Stimulated activated CD4-positive, alpha-beta T cell treated with anti-CD3 and anti-CD28 coated beads, Interleukin-4, amount 100 ng/mL, for 4 hours (primary cell): Measurements from ENCODE around the gene TSPAN32.
"Not testable (repeated sequence)": the region's sequence is repeated elsewhere in the genome, so short reads cannot be mapped to it uniquely, and the experiment has no call there.

Experiments used
- DNase-seq, 2 experiments: peaks; one replicate each; pipeline ENCODE4 v3.0.0-alpha.2; 2020

TSPAN32 gene

DNA sequence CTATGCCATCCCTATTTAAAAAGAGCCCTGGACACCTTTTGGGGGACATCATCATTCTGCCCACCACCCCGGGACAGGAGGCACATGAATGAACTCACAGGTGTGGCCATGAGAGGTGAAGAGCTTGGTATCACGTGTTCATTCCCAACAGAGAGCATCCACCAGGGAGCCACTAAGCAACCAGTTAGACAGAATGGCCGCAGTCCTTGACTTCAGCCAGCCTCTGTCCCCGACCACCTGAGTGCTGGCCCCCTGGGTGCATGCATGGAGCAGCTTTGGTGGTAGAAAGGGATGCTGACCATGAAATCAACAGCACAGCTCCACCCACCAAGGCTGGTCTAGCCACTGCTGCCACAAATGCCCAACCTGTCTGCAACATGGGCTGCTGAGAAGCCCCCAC is 44.2 kb downstream of the TSPAN32 start:
- DNase-seq: no peak

DNA sequence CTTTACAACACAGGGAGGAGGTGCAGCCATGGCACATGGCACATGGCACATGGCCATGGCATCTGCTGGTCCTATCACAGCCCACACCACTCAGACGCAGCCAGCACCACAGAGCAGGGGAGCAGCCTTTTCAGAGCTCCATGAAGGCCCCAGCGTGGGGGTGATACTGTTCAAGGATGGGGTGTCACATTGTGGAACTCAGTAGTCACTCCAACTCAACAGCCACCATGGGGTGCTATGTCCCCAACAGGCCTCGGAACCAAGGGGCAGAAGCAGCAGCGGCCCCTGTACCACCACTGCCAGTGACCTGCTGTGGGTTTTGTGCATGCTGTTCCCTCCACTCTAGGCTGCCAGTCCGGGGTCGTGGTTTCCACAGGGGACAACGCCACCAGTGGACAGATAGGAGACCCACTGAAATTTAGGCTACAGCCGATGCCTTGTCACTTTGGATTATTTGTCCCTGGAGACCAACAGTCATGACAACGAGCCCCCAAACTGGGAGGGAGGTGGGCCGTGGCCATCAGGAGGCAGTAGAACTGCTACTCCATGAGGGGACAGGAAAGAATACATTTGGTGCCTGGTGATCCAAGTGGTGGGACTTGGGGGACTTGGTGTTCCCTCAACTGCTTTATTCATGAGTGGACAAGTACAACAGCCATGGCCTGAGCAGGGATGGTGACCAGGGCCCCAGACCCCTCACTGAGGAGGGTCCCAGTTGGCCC is 44.9 kb downstream of the TSPAN32 start:
- DNase-seq: no peak

DNA sequence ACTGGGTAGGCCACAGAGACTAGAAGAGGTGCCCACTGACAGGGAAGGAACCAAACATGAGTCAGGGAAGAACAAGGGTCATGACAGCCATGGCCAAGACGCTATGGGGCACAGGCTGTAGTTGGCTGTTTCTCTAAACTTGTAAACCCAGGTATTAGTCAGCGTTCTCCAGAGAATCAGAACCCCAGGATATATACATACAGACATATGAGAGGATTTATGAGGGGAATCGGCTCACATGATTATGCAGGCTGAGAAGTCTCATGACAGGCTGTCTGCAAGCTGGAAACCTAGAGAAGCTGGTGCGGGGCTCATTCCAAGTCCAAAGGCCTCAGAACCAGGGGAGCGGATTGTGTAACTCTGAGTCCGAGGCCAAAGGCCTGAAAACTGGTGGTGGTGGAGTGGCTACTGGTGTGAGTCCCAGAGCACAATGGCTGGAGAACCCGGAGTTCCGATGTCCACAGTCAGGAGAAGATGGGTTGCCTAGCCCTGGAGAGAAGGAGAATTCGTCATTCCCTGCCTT is 45.6 kb downstream of the TSPAN32 start:
- no peak for DNase-seq

DNA sequence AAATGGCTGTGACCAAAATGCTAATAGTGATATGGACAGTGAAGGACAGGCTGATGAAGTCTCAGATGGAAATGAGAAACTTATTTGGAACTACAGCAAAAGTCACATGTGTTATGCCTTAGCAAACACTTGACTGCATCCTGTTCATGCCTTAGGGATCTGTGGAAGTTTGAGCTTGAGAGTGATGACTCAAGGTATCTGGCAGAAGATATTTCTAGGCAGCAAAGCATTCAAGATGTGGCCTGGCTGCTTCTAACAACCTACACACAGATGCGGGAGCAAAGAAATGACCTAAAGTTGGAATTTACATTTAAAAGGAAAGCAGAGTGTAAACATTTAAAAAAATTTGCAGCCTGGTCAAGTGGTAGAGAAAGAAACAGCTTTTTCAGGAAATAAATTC is 47.2 kb downstream of the TSPAN32 start:
- no peak for DNase-seq

DNA sequence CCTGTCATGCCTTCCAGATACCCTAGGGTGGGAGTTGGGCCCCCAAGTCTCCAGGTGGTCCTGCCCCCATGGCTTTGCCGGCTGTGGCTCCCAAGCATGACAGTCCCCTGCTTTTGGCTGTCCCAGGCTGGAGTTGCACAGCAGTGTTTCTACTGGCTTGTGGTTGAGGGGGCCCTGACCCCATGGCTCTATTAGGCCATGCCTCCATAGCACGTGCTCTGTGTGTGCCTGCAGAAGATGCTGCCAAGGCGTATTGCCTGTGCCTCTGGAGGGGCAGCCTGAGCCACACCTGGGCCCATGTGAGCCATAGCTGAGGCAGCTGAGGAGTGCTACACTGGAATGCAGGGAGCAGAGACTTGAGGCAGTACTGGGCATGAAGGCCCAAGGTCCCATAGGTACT is 49.9 kb downstream of the TSPAN32 start:
- no peak for DNase-seq

DNA sequence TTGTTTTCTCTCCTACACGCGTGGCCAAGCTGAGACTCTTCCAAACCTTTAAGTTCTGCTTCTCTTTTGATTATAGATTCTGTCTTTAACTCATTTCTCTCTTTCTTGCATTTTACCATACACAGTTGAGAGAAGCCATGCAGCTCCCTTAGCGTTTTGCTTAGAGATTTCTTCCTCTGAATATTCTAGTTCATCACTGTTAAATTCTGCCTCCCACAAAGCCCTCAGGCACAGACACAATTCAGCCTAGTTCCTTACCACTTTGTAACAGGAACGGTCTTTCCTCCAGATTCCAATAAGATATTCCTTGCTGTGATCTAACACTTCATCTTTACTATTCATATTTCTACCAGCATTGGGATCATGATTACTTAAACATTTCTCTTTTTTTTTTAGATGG is 50.6 kb downstream of the TSPAN32 start:
- no peak for DNase-seq

DNA sequence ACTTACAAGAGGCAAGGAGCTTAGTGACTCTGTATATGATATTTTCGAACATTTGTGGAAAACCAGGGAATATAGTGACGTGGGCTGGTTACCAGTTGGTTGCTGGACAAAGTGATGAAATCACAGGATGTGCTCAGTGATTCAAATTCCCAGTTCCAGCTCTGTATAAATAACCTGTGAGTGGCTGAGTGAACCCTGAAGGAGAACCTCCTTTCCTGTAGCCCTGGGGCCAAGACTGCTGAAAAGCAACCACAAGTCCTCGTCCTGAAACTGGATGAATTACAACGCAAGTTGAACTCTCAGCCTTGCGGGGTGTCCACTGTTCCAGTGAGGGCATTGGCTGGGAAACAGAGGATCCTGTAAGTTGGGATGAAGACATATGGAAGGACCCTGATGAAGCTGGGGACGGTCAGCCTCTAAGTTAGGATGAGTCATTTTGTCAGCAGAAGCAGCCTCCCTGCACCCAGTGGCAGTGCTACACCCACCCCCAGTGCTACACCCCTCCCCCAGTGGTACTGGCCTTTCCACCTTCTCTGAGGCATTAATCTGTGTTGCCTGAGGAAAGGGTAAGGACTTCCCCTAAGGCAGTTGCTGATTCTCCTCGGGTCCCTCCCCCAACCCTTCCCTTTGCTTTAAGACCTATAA is 53.3 kb downstream of the TSPAN32 start:
- no peak for DNase-seq

DNA sequence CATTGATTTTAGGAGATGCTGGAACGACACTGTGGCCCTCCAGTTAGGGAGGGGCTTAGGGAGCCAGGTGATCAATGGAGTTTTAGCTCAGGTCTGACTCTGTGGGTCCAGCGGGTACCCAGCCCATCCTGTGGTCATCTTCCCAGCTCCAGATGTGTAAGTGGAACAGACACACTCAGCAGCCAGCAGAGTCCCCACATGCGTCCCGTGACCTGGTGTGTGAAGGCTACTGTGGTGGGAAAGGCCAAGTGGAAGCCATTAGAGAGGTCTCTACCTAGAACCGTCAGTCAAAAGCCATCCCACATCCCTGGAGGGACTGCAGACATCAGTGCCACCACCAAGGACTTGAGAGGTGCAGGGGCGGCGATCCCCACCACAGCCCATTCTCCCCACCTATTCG is 55.4 kb downstream of the TSPAN32 start:
- DNase-seq: no peak

DNA sequence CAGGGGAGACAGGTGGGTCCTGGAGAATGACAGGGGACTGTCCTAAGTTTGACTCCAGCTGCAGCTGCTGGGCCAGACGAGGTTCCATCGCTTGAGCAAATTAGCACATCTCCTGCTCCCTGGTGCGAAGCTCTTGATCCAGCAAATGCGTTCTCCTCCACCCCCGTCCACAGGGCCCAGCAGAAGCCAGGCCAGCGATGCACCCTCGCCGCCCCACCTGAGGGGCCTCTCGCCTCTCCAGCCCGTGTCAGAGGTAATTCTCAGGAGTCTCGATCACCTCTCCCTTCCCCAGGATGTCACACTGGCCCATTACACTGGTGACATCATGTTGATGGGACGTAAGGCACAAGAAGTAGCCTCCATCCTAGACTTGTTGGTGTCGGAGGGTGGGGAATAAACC is 55.8 kb downstream of the TSPAN32 start:
- not testable (repeated sequence) for DNase-seq

DNA sequence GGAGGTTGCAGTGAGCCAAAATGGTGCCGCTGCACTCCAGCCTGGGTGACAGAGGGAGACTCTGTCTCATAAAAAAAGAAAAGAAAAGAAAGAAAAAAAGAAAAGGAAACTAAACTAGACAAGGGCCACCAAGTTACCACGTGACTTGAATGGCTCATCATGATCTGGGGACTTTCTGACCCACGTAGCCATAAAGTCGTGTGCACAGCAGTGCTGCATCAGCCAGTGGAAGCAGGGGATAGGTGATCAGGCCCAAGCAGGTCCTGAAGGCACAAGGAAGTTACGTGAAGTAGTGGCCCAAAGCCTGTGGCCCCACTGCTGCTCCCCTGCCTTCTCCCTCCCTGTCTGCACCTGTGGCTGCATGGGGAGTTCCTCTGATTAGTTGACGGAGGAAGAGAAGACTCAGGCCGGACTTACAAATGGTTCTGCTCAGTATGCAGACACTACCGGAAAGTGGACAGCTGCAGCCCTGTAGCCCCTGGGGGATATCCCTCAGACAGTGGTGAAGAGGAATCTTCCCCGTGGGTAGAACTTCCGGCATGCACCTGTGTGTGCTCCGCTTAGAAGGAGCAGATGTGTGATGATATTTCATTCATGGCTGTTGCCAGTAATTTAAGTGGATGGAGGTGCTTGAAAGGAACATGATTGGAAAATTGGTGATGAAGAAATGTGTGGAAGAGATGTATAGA is 57.1 kb downstream of the TSPAN32 start:
- no peak for DNase-seq

DNA sequence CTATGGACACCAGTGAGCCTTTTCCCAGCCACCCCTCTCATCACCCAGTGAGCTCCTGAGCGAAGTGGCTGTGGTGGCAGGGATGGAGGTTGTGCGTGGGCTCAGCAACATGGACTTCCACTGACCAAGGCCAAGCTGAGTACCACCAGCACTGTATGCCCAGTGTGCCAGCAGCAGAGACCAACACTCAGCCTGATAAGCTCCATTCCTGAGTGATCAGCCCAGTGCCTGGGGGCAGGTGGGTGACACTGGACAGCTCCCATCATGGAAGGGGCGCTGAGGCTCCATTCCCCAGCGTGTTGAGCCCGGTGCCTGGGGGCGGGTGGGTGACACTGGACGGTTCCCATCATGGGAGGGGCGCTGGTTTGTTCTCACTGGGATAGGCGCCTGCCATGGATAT is 57.7 kb downstream of the TSPAN32 start:
- DNase-seq: no peak

DNA sequence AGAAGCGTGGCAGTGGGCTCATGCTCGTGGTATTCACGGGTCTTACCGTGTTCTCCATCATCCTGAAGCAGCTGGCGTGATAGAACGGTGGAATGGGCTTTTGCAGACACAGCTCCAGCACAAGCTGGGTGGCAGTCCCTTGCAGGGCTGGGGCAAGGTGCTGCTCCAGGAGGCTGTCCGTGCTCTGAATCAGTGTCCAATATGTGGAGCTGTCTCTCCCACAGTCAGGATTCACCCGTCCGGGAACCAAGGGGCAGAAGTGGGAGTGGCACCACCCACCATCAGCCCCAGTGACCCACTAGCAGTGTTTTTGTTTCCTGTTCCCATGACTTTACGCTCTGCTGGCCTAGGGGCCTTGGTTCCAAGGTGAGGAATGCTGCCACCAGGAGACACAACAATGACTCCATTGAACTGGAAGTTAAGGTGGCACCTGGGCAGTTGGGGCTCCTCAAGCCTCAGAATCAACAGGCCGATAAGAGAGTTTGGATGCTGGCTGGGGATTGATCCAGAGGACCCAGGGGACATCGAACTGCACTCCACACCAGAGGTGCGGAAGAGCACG is 58.3 kb downstream of the TSPAN32 start:
- DNase-seq: no peak

DNA sequence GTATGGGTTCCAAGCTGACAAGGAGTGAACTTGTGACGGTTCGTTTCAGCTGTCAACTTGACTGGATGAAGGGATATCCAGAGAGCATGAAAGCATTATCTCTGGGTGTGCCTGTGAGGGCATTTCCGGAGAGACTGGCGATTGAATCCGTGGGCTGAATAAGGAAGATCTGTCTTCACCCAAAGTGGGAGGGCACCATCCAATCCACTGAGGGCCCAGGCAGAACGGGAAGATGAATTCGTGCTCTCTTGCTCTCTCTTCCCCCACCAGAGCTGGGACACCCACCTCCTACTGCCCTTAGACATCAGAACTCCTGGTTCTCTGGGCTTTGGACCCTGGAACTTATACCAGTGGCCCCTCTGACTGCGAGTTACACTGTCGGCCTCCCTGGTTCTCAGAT is 59.8 kb downstream of the TSPAN32 start:
- no peak for DNase-seq

DNA sequence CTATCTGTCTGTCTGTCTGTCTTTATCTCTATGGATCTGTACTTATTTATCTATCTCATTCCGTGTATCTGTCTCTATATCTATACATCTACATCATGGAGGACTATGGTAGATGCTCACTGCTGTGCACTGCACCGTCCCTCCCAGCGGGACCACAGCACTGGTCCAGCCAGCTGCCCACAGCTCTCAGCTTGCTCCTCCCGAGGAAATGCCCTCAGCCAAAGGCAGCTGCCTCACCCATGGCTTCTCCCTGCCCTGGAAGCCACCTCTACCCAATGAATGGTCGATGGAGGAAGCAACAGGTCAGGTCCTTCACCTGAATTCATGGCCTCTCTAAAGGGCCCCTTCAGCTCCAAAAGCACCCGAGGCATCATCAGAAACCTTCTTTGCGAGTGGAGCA is 60.6 kb downstream of the TSPAN32 start:
- DNase-seq: no peak

DNA sequence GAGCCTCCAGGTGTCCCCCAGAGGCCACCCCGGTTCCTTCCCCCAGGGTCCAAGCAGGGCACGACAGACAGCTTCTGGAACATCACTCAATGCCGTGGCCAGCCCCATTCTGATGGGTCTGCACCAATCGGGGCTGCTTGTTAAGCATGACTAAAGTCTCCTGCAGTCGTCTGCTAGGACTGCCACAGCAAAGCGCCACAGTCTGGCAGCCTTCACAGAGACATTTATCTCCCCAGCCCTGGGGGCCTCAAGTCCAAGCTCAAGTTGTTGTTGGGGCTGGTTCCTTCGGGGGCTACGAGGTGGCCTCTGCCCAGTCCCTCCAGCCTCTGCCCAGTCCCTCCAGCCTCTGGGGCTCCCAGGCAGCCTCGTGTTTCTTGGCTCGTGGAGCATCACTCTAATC is 61.3 kb downstream of the TSPAN32 start:
- no peak for DNase-seq

DNA sequence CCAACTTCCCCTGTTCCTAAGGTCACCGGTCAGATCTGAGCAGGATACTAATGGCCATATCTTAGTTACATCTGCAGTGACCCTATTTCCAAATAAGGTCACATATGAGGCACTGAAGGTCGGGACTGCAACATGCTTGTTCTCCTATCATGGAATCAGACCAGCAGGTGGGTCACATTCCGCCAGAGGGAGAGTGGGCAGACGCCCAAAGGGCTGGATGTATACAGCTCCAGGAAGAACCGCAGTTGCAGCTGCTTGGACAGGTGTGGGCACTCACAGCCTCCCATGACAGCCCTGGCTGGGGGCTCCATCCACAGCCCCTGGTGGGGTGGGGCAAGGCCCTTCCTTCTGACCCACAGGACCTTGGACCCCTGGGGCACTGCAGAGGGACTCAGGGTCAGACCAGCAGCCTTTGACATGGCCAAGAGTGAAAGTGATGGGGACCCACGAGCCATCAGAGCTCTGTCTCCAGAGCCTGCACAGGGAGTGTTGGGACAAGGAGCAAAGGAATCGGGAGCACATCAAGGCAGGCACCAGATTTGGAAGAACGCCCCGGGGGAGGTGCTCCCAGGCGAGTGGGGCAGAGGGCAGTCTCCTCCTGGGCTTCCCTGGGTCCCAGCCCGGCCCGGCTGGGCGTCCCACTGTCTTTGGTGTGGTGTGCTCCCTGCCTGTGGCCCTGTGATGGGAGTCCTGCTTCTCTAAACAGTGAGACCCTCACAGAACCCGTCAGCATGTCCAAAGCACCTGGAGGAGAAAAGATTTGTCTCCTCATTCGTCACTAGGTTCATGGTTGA is 62.0 kb downstream of the TSPAN32 start:
- no peak for DNase-seq

DNA sequence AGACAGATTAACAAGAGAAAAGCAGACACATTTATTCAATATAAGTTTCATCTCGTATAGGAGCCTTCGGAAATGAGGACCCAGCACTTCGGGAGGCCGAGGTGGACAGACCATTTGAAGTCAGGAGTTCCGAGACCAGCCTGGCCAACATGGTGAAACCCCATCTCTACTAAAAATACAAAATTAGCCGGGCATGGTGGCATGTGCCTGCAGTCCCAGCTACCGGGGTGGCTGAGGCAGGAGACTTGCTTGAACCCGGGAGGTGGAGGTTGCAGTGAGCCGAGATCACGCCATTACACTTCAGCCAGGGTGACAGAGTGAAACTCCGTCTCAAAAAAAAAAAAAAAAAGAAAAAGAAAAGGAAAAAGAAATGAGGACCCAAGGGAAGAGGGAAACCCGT is 62.6 kb downstream of the TSPAN32 start:
- not testable (repeated sequence) for DNase-seq

DNA sequence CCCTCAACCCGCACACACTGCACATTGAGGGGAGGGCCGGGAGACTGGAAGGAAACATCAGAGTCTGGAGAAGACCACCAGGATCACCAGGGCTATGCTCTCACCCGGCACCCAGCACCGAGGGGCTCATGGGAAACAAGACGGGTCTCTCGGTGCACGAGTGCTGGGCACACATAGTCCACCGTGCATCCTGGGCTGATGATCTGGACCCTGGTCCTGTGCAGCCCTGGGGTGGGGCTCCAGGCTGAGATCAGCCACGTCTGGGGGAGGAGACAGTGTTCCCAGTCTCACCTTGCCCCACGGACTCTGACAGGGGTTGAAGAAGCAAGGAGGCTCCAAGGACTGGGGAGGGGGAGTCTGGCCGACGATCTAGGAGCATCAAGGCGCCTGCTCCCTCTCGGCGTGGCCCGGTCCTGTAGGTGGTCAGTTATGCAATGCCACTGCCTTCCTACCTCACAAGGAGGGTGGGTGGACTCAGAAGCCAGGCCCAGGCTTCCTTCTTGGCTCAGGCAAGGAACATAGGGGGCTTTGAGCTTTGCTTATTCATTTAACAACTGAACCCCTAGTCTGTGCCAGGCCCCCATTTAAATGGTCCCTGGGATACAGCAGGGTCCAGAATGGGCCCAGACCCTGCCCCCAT is 63.9 kb downstream of the TSPAN32 start:
- DNase-seq: no peak

DNA sequence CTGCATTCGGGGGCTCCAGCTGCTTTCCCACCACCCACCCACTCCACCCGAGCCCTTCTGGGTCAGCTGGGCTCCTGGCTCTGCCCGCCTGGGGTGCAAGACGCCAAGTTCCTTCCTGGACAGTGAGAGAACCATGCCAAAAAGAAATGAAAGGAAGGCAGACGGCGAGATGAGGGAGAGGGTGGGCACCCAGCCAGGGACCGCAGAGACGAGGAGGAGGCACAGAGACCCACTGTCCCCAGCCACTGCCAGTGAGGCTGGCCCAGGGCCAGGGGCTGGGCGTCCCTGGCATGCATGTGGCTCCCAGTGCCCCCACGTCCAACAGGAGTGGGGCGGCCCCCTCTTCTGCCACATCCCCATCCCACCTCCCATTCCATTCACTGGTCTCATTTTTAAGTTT is 64.5 kb downstream of the TSPAN32 start:
- DNase-seq: no peak

DNA sequence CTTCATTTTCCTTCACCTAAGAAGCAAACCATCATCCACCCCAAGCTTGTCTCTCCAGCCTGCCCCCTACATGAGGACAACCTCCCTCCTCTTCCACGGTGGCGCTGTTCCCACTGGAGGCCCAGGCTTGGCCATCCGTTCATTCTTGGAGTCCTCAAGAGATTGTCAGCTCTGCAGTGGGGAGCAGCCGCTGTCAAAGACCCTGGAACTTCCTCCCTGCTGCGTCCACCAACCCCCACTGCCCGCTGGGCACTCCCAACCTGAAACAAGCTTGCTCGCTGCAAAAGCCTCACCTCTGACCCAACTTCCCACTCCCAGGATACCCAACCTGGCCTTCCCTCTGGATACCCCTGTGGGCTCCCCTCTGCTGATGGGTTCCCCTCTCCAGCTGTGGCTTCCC is 64.9 kb downstream of the TSPAN32 start:
- no peak for DNase-seq

DNA sequence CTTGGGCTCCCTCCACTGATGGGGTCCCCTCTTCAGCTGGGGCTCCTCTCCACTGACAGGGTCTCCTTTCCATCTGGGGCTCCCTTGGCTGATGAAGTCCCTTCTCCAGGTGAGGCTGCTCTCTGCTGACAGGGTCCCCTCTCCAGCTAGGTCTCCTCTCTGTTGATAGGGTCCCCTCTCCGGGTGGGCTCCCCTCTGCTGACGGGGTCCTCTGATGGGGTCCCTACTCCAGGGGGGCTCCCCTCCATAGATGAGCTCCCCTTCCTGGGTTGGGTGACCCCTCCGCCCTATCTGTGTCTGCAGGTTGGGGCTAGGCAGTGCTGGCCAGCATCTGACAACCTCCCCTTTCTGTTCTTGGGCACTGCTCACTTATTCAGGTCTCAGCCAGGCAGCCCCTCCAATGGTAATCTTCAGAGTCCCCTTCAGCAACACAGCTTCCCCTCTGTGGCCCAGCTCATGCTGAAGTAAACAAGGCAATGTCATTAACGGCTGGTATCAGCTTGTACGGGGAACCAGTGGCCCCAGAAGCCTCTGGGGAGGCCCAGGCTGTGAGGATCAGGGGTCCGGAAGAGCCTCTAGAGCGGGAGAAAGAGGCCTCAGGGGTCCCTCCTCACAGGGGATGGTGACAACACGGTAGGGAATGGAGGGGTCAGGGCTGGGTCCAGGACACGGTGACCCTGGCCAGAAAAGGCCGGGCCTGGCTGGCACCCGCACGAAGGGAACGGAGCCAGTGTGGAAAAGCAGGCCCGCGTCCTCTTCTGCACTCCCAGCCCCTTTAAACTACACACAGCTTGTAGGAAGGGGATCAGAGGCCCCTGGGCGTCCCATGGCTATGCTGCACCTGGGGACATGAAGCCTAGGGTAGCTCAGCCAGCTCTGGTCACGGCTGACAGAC is 65.7 kb downstream of the TSPAN32 start:
- no peak for DNase-seq
